ENCODE data around the gene MAP2K3. TPM values are rescaled to one million over a fixed set of nuclear protein-coding genes. Genes with fewer than 3 reads are reported as not detected.

The MAP2K3 gene
- total and polyA plus RNA-seq, 2 of the 4 experiments (the other 2 are of a cell fraction): 23.5 to 82.2 TPM

DNA sequence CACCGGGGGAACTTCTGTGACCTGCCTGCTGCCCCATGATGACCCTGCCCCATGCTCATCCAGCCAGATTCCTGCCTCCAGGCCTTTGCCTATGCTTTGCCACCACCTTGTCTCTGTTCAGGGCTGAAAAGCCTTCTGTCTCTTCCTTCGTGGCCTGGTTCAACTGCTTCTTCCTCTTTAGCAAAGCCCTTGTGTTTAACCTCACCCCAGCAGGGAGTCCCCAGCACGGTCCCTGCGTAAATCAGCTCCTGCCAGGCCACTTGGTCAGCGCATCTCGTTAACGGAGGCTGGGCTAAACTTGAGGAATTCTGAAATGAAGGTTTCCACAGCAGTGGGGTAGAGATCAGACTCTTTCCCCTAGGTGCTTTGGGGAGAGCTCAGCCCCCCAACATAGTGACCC, 75.5 kb downstream of the MAP2K3 start:
- Histone ChIP-seq H2AFZ (replicated peaks; ENCODE audit: low read length, poor library complexity) (no peak overlapping the region), H4K8ac (ENCODE audit: low read depth in 2 of 2, low read length in 2 of 2) (no peak overlapping the region), H3K9ac (ENCODE audit: low read depth, low read length) (no peak overlapping the region), H3K9me1 (ENCODE audit: insufficient read depth, low read length) (no peaks in the 10 kb centered on the region), H3K27ac (ENCODE audit: insufficient read depth, low read length) (no peak overlapping the region), H4K91ac (ENCODE audit: insufficient read depth, low read depth, low read length) (no peak overlapping the region), H3K18ac (ENCODE audit: low read depth, low read length) (no peak overlapping the region), H4K5ac (ENCODE audit: low read depth, low read length) (no peak overlapping the region), H2AK9ac (replicated peaks; ENCODE audit: low read depth, low read length, poor library complexity) (no peak overlapping the region), H3K4me1 (ENCODE audit: control insufficient read depth, insufficient read depth, low read length) (no peaks in the 10 kb centered on the region), H4K20me1 (ENCODE audit: insufficient read depth, low read length) (no peaks in the 10 kb centered on the region), H3K4me3 (ENCODE audit: insufficient read depth, low read depth, low read length) (no peak overlapping the region), H3K36me3 (ENCODE audit: control insufficient read depth, insufficient read depth, low read length) (no peaks in the 10 kb centered on the region), H2BK120ac (ENCODE audit: low read depth, low read length) (no peak overlapping the region), H3K27me3 (ENCODE audit: control insufficient read depth, insufficient read depth, low read length) (peaks cover 36% of the 10 kb centered on the region), H3K79me1 (ENCODE audit: low read depth in 1 of 2, low read length in 2 of 2) (no peaks in the 10 kb centered on the region), H3K4me2 (ENCODE audit: low read depth, low read length) (no peak overlapping the region), H2BK20ac (ENCODE audit: low read depth, low read length) (no peak overlapping the region), H2BK5ac (ENCODE audit: low read depth, low read length, poor library complexity, severe bottlenecking) (no peak overlapping the region), H2AK5ac (ENCODE audit: low read depth, low read length) (no peak overlapping the region), H3K4ac (ENCODE audit: low read depth, low read length) (no peak overlapping the region), H3K23ac (ENCODE audit: low read depth, low read length) (no peak overlapping the region), H3K9me3 (ENCODE audit: control insufficient read depth, insufficient read depth, low read length) (no peaks in the 10 kb centered on the region), H3K56ac (ENCODE audit: extremely low read depth, insufficient read depth, low read length) (no peak overlapping the region), H2BK15ac (ENCODE audit: low read depth, low read length) (no peak overlapping the region), H3K14ac (replicated peaks; ENCODE audit: low read depth, low read length) (no peak overlapping the region)
- DNase-seq (no peak), ATAC-seq (ENCODE audit: low read depth) (no peak)
- BruUV-seq (replicated peaks): no TSS peak
- TF ChIP-seq POLR2A (IDR thresholded peaks at IDR 0.05; ENCODE audit: low read depth, low read length) (no peak), MXI1 (IDR thresholded peaks at IDR 0.05; ENCODE audit: borderline replicate concordance, low read depth, low read length) (no peak), RAD21 (IDR thresholded peaks at IDR 0.05; ENCODE audit: low read length) (no peak), SMC3 (IDR thresholded peaks at IDR 0.05; ENCODE audit: low read depth, low read length) (no peak), MAZ (IDR thresholded peaks at IDR 0.05; ENCODE audit: borderline replicate concordance, low read depth, low read length) (no peak), NFE2L2 (IDR thresholded peaks at IDR 0.05; ENCODE audit: low read depth, low read length) (no peak), BHLHE40 (IDR thresholded peaks at IDR 0.05; ENCODE audit: low read depth, low read length) (no peak), CEBPB (IDR thresholded peaks at IDR 0.05; ENCODE audit: low read depth, low read length) (no peak), RCOR1 (IDR thresholded peaks at IDR 0.05; ENCODE audit: insufficient replicate concordance, low read length) (no peak), CHD1 (IDR thresholded peaks at IDR 0.05; ENCODE audit: low read depth, low read length) (no peak)
- TF ChIP-seq, protein P1, sequence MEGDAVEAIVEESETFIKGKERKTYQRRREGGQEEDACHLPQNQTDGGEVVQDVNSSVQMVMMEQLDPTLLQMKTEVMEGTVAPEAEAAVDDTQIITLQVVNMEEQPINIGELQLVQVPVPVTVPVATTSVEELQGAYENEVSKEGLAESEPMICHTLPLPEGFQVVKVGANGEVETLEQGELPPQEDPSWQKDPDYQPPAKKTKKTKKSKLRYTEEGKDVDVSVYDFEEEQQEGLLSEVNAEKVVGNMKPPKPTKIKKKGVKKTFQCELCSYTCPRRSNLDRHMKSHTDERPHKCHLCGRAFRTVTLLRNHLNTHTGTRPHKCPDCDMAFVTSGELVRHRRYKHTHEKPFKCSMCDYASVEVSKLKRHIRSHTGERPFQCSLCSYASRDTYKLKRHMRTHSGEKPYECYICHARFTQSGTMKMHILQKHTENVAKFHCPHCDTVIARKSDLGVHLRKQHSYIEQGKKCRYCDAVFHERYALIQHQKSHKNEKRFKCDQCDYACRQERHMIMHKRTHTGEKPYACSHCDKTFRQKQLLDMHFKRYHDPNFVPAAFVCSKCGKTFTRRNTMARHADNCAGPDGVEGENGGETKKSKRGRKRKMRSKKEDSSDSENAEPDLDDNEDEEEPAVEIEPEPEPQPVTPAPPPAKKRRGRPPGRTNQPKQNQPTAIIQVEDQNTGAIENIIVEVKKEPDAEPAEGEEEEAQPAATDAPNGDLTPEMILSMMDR (conservative IDR thresholded peaks at IDR 0.05; ENCODE audit: low read depth, low read length): no peak
- WGBS, 2 experiments (ENCODE audit: extremely low coverage in 2 of 2, insufficient read length in 1 of 2): 20% methylated on average over 1 of the region's 7 CpGs; no CpG with 5 or more reads in 1 of the 2 experiments
- intact Hi-C loops (cut with micrococcal nuclease) (no loop called here), in situ Hi-C loops (cut with MboI; ENCODE audit: low sequenced_read_pairs) (no loop called here), dilution Hi-C loops (cut with HindIII; ENCODE audit: low sequenced_read_pairs, unreplicated experiment) (no loop called here)
- ChIA-PET CTCF (no interaction called here), POLR2A (ENCODE audit: unreplicated experiment) (interaction anchor here (0.6 kb wide), 1 partner anchor 19 kb away, joined by 6 read pairs; no protein-coding TSS in a partner anchor)
